PC-9 (cell line): ENCODE data around the gene COL16A1. TPM values are rescaled to one million over a fixed set of nuclear protein-coding genes. Genes with fewer than 3 reads are reported as not detected.

Source experiments
- BruUV-seq: library from RNA; stranded (reverse); fragments of 400-500 nt; replicated peaks from 2 replicates; lab custom pipeline; 2021; lab: Mats Ljungman, UMichigan
- CTCF ChIA-PET: fragments of 300-600 bp; sonication (Branson Sonifier 250); formaldehyde crosslinking; loops from one replicate; lab custom pipeline; 2022; ENCODE audit warnings: antibody characterized with exemption; lab: Charles Lee
- POLR2A ChIA-PET: fragments of 300-600 bp; sonication (Branson Sonifier 250); formaldehyde crosslinking; loops from one replicate; lab custom pipeline; 2022; ENCODE audit warnings: antibody characterized with exemption; ENCODE audit not compliant: unreplicated experiment; lab: Charles Lee
- DNase-seq, 2 experiments: peaks; one replicate each; pipeline versions ENCODE4 v3.0.0 to v3.0.0-alpha.2; 2015 to 2022; ENCODE audit warnings: mixed read lengths in 1 of 2
- H2AFZ ChIP-seq: fragments of 200-600 bp; sonication (generic); 2 replicates; pipeline ENCODE4 v1.8.1; 2017; ENCODE audit warnings: antibody characterized with exemption
- H3F3A ChIP-seq: fragments of 200-600 bp; sonication (generic); 2 replicates; pipeline ENCODE4 v1.8.1; 2017; ENCODE audit warnings: antibody characterized with exemption, mild to moderate bottlenecking, low read depth; ENCODE audit not compliant: insufficient read depth
- H3K27ac ChIP-seq: fragments of 200-600 bp; sonication (generic); 2 replicates; pipeline ENCODE4 v1.6.1; 2016; ENCODE audit warnings: mixed run types
- H3K27me3 ChIP-seq: fragments of 200-600 bp; sonication (generic); 2 replicates; pipeline ENCODE4 v1.6.1; 2016; ENCODE audit warnings: low read depth, mixed run types; ENCODE audit not compliant: insufficient read depth
- H3K36me3 ChIP-seq: fragments of 200-600 bp; sonication (generic); 2 replicates; pipeline ENCODE4 v1.6.1; 2016; ENCODE audit warnings: low read depth, mixed run types
- H3K4me1 ChIP-seq: fragments of 200-600 bp; sonication (generic); replicated peaks from 2 replicates; pipeline ENCODE4 v1.6.1; 2016; ENCODE audit warnings: mixed run types; ENCODE audit not compliant: insufficient read depth
- H3K4me2 ChIP-seq: fragments of 200-600 bp; sonication (generic); 2 replicates; pipeline ENCODE4 v1.6.1; 2017; ENCODE audit warnings: mixed run types
- H3K4me3 ChIP-seq: fragments of 200-600 bp; sonication (generic); 2 replicates; pipeline ENCODE4 v1.6.1; 2016; ENCODE audit warnings: mixed run types
- H3K79me2 ChIP-seq: fragments of 200-600 bp; sonication (generic); 2 replicates; pipeline ENCODE4 v1.6.1; 2017; ENCODE audit warnings: low read depth, mixed run types
- H3K9me2 ChIP-seq: fragments of 200-600 bp; sonication (generic); 2 replicates; pipeline ENCODE4 v1.8.1; 2017; ENCODE audit warnings: mild to moderate bottlenecking; ENCODE audit not compliant: insufficient read depth
- H3K9me3 ChIP-seq: fragments of 200-600 bp; sonication (generic); 2 replicates; pipeline ENCODE4 v1.8.1; 2016; ENCODE audit warnings: low read depth; ENCODE audit not compliant: insufficient read depth
- H4K20me1 ChIP-seq: fragments of 200-600 bp; sonication (generic); 2 replicates; pipeline ENCODE4 v1.8.1; 2017; ENCODE audit not compliant: insufficient read depth
- EZH2 ChIP-seq: fragments of 200-600 bp; sonication (generic); IDR thresholded peaks from 2 replicates; pipeline ENCODE4 v1.8.0; 2017; ENCODE audit warnings: antibody characterized with exemption, low read depth
- intact Hi-C: fragments of 100-400 bp; cut with micrococcal nuclease; formaldehyde crosslinking; loops from one replicate; pipeline ENCODE4 v1.10.0; 2022; ENCODE audit not compliant: unreplicated experiment
- total RNA-seq: library from RNA; stranded (reverse); gene quantifications from 2 replicates; pipeline ENCODE4 v1.2.3, GENCODE V29; 2021
- TF ChIP-seq, protein P1 (sequence below): fragments of 200-600 bp; sonication (generic); conservative IDR thresholded peaks from 2 replicates; pipeline ENCODE4 v1.6.1; 2017; ENCODE audit warnings: mixed run types, antibody characterized with exemption, mild to moderate bottlenecking, moderate library complexity

COL16A1 gene
- total RNA-seq, 1 experiment from 2014 or later: 4.8 TPM

DNA sequence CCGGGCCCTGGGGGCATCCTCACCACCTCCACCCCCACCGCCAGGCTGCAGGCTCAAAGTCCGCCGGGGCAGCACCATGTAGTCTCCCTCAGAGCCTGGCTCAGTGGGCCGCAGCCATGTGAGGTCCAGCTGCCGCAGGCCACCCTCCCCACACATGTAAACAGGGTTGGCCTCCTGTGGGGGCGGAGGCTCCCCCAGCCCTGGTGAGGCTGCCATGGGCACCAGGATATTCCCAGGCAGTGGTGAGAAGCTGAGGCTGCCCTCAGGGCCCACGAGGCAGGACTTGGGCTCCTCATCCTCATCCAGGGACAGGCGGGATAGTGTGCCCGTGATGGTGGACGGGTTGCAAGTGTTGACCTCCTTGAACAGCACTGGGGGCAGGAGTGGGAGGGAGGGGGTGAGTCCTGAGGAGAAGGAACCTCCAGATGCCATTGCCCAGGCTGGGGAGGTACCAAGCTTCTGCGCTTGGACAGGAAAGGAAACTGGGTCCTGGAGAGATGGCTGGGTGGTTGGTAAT lies 27.3 kb upstream of the COL16A1 start:
- H4K20me1 ChIP-seq: no peaks in the 10 kb centered on the region
- H3K27me3 ChIP-seq: no peaks in the 10 kb centered on the region
- no peak overlapping the region for H3K27ac ChIP-seq
- H3K4me2 ChIP-seq: no peak overlapping the region
- no peaks in the 10 kb centered on the region for H3K4me1 ChIP-seq
- POLR2A ChIA-PET: no interaction called here
- no peak overlapping the region for H2AFZ ChIP-seq
- no TSS peak for BruUV-seq
- no peak overlapping the region for H3K4me3 ChIP-seq
- CTCF ChIA-PET: no interaction called here
- DNase-seq: no peak
- no peaks in the 10 kb centered on the region for H3K36me3 ChIP-seq
- TF ChIP-seq, protein P1, sequence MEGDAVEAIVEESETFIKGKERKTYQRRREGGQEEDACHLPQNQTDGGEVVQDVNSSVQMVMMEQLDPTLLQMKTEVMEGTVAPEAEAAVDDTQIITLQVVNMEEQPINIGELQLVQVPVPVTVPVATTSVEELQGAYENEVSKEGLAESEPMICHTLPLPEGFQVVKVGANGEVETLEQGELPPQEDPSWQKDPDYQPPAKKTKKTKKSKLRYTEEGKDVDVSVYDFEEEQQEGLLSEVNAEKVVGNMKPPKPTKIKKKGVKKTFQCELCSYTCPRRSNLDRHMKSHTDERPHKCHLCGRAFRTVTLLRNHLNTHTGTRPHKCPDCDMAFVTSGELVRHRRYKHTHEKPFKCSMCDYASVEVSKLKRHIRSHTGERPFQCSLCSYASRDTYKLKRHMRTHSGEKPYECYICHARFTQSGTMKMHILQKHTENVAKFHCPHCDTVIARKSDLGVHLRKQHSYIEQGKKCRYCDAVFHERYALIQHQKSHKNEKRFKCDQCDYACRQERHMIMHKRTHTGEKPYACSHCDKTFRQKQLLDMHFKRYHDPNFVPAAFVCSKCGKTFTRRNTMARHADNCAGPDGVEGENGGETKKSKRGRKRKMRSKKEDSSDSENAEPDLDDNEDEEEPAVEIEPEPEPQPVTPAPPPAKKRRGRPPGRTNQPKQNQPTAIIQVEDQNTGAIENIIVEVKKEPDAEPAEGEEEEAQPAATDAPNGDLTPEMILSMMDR: no peak
- TF ChIP-seq EZH2: no peak
- H3K79me2 ChIP-seq: no peaks in the 10 kb centered on the region
- intact Hi-C loops: no loop called here
- no peaks in the 10 kb centered on the region for H3K9me2 ChIP-seq
- H3K9me3 ChIP-seq: no peaks in the 10 kb centered on the region
- no peaks in the 10 kb centered on the region for H3F3A ChIP-seq

DNA sequence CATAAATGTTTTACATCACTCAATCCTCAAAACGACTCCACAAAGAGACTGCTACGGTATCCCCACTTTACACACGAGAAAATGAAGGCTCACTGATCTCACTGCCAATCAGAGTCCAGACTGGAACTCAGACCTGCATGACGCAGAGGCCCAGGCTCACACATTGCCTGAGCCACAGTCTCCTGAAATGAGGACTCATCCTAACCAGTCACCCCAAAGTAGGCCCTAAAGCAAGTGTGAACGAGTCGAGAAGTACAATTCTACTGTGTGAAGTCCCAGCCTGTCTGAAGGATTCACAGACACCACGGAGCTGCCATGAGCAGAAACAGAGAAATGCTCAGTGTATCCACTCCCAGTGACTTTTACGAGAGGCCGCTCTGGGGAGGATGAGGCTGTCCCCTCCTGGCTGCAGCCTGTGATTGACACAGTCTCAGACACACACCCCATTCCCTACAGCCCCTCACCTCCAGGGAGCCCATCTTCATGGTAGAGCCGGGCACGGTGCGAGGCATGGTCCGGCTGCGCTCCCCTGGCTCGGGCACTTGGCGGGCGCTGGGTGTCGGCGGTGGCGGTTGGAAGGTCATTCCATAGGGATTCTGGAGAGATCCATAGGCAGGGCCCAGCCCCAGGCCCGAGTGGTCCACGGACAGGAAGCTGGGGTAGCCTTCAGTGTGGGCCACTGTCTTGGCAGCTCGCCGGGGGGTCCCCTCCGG lies 26.7 kb upstream of the COL16A1 start:
- no peak overlapping the region for H3K4me2 ChIP-seq
- no peaks in the 10 kb centered on the region for H3K27me3 ChIP-seq
- no peaks in the 10 kb centered on the region for H4K20me1 ChIP-seq
- no peak overlapping the region for H3K4me3 ChIP-seq
- H3K27ac ChIP-seq: no peak overlapping the region
- H3F3A ChIP-seq: no peaks in the 10 kb centered on the region
- CTCF ChIA-PET: no interaction called here
- POLR2A ChIA-PET: no interaction called here
- no peaks in the 10 kb centered on the region for H3K4me1 ChIP-seq
- DNase-seq: no peak
- BruUV-seq: no TSS peak
- no peaks in the 10 kb centered on the region for H3K79me2 ChIP-seq
- no peak for TF ChIP-seq EZH2
- TF ChIP-seq, protein P1: no peak
- no peaks in the 10 kb centered on the region for H3K9me2 ChIP-seq
- no peak overlapping the region for H2AFZ ChIP-seq
- intact Hi-C loops: no loop called here
- H3K9me3 ChIP-seq: no peaks in the 10 kb centered on the region
- no peaks in the 10 kb centered on the region for H3K36me3 ChIP-seq

DNA sequence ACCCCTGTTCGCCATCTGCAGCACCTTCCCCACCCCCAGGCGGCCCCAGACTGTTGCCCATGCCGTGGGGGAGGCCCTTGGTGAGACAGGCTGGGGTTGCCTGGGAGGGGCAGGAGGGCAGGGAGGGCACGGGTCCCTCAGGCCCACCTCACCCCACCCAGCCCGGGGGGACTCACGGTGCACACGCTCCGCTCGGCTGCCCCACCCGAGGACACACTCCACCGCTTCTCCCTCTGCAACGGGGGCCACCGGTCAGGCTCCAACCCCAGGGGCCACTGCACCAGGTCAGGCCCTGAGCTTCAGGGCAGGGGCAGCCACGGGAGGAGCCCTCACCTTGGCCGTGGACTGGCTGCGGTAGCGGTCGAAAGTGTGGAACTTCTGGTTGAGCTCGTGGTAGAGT lies 24.0 kb upstream of the COL16A1 start:
- POLR2A ChIA-PET: no interaction called here
- Histone ChIP-seq H3K4me2 (no peak overlapping the region), H3K9me2 (no peaks in the 10 kb centered on the region), H3K4me1 (no peaks in the 10 kb centered on the region), H3K4me3 (no peak overlapping the region), H3F3A (peaks cover 5% of the 10 kb centered on the region; the same call in 1 of the 2 replicates), H2AFZ (no peak overlapping the region), H4K20me1 (peaks cover 6% of the 10 kb centered on the region; the same call in 1 of the 2 replicates), H3K27ac (no peak overlapping the region), H3K27me3 (no peaks in the 10 kb centered on the region), H3K79me2 (no peaks in the 10 kb centered on the region), H3K9me3 (no peaks in the 10 kb centered on the region), H3K36me3 (no peaks in the 10 kb centered on the region)
- TF ChIP-seq, protein P1: no peak
- no peak for TF ChIP-seq EZH2
- DNase-seq: no peak
- CTCF ChIA-PET: no interaction called here
- intact Hi-C loops: no loop called here
- BruUV-seq: no TSS peak
